ENCODE results near the gene SCRN2. TPM values are rescaled to one million over a fixed set of nuclear protein-coding genes. Genes with fewer than 3 reads are reported as not detected.

SCRN2 gene
- 10 to 100 TPM; 17.7 to 41.2 (median 22.5) TPM for polyA plus RNA-seq

GRCh38 chr17:47840742-47841487 lies at the start of gene SCRN2:
TSS of gene SCRN2 (minus strand) at chr17:47841273. CDS start at chr17:47840843, 430 bp downstream.
- peak within 1 kb of the TSS; percentile 93 to 97 (median 95) for H3K4me3 Mint-ChIP-seq
- peak within 1 kb of the TSS; percentile 64 to 94 (median 91) for H3K27ac Mint-ChIP-seq
- peaks cover 17 to 30% of the 10 kb centered on the region in 2 donors for H3K4me1 Mint-ChIP-seq
- DNase-seq, result peak; percentile 86 to 88 (median 87)
- peaks cover under 1 to 6% (median 5%) of the 10 kb centered on the region in 3 donors for H3K27me3 Mint-ChIP-seq (ENCODE audit: low read depth in 3 of 3)
- H3K36me3 Mint-ChIP-seq, result peaks cover 0 to 3% (median 0%) of the 10 kb centered on the region in 3 donors
- no peaks in the 10 kb centered on the region for H3K9me3 Mint-ChIP-seq

- Mint-ChIP-seq H3K4me3 (no peak overlapping the region), H3K27ac (peak overlapping the region in 2 of 6 donors; percentile 60 to 65), H3K36me3 (peaks cover 0 to 4% (median 0%) of the 10 kb centered on the region in 3 donors), H3K9me3 (no peaks in the 10 kb centered on the region), H3K27me3 (ENCODE audit: low read depth in 3 of 3) (peaks cover 0 to 2% (median 2%) of the 10 kb centered on the region in 3 donors), H3K4me1 (peaks cover 10 to 14% of the 10 kb centered on the region in 2 donors)
- DNase-seq, result peak; percentile 81 to 85 (median 83)
Measured at GRCh38 chr17:47889734-47890529, 48.9 kb upstream of the SCRN2 start.

GRCh38 chr17:47888293-47888692 lies 47.2 kb upstream of the SCRN2 start:
- H3K36me3 Mint-ChIP-seq, result peaks cover 0 to 4% (median 0%) of the 10 kb centered on the region in 3 donors
- DNase-seq, result no peak
- peaks cover 0 to 3% of the 10 kb centered on the region in 2 donors for H3K4me1 Mint-ChIP-seq
- H3K4me3 Mint-ChIP-seq, result no peak overlapping the region
- no peak overlapping the region for H3K27ac Mint-ChIP-seq
- no peaks in the 10 kb centered on the region for H3K9me3 Mint-ChIP-seq
- H3K27me3 Mint-ChIP-seq (ENCODE audit: low read depth in 3 of 3), result peaks cover 0 to 2% (median 2%) of the 10 kb centered on the region in 3 donors

- no peak overlapping the region for H3K4me3 Mint-ChIP-seq
- H3K4me1 Mint-ChIP-seq, result peaks cover 3 to 11% of the 10 kb centered on the region in 2 donors
- no peak for DNase-seq
- H3K36me3 Mint-ChIP-seq, result no peaks in the 10 kb centered on the region
- peaks cover 0 to 5% (median 2%) of the 10 kb centered on the region in 3 donors for H3K27me3 Mint-ChIP-seq (ENCODE audit: low read depth in 3 of 3)
- H3K9me3 Mint-ChIP-seq, result no peaks in the 10 kb centered on the region
- no peak overlapping the region for H3K27ac Mint-ChIP-seq
Measured at GRCh38 chr17:47884905-47885730, 44.0 kb upstream of the SCRN2 start.

GRCh38 chr17:47884427-47884740 lies 43.3 kb upstream of the SCRN2 start:
- H3K36me3 Mint-ChIP-seq, result no peaks in the 10 kb centered on the region
- H3K4me3 Mint-ChIP-seq, result no peak overlapping the region
- peaks cover 0 to 5% (median 2%) of the 10 kb centered on the region in 3 donors for H3K27me3 Mint-ChIP-seq (ENCODE audit: low read depth in 3 of 3)
- DNase-seq, result no peak
- no peaks in the 10 kb centered on the region for H3K9me3 Mint-ChIP-seq
- H3K4me1 Mint-ChIP-seq, result peaks cover 0 to 11% of the 10 kb centered on the region in 2 donors
- no peak overlapping the region for H3K27ac Mint-ChIP-seq

- no peaks in the 10 kb centered on the region for H3K9me3 Mint-ChIP-seq
- no peak overlapping the region for H3K4me3 Mint-ChIP-seq
- peaks cover 1 to 11% of the 10 kb centered on the region in 2 donors for H3K4me1 Mint-ChIP-seq
- H3K36me3 Mint-ChIP-seq, result no peaks in the 10 kb centered on the region
- no peak overlapping the region for H3K27ac Mint-ChIP-seq
- no peak for DNase-seq
- H3K27me3 Mint-ChIP-seq (ENCODE audit: low read depth in 3 of 3), result peaks cover 3 to 5% (median 5%) of the 10 kb centered on the region in 3 donors
Measured at GRCh38 chr17:47883589-47884426, 42.7 kb upstream of the SCRN2 start.

- peaks cover 1 to 11% of the 10 kb centered on the region in 2 donors for H3K4me1 Mint-ChIP-seq
- no peak for DNase-seq
- no peak overlapping the region for H3K4me3 Mint-ChIP-seq
- peaks cover 3 to 7% (median 6%) of the 10 kb centered on the region in 3 donors for H3K27me3 Mint-ChIP-seq (ENCODE audit: low read depth in 3 of 3)
- H3K36me3 Mint-ChIP-seq, result no peaks in the 10 kb centered on the region
- no peaks in the 10 kb centered on the region for H3K9me3 Mint-ChIP-seq
- H3K27ac Mint-ChIP-seq, result no peak overlapping the region
Measured at GRCh38 chr17:47882695-47883588, 41.9 kb upstream of the SCRN2 start.

GRCh38 chr17:47882247-47882646 lies 41.2 kb upstream of the SCRN2 start:
- H3K4me1 Mint-ChIP-seq, result peaks cover 1 to 11% of the 10 kb centered on the region in 2 donors
- H3K36me3 Mint-ChIP-seq, result no peaks in the 10 kb centered on the region
- H3K9me3 Mint-ChIP-seq, result no peaks in the 10 kb centered on the region
- H3K27me3 Mint-ChIP-seq (ENCODE audit: low read depth in 3 of 3), result peaks cover 3 to 7% (median 6%) of the 10 kb centered on the region in 3 donors
- no peak overlapping the region for H3K27ac Mint-ChIP-seq
- peak overlapping the region in 1 of 5 donors; percentile 21 for H3K4me3 Mint-ChIP-seq
- no peak for DNase-seq

- no peak for DNase-seq
- no peaks in the 10 kb centered on the region for H3K9me3 Mint-ChIP-seq
- peaks cover 1 to 11% of the 10 kb centered on the region in 2 donors for H3K4me1 Mint-ChIP-seq
- H3K4me3 Mint-ChIP-seq, result no peak overlapping the region
- peaks cover 0 to 4% (median 0%) of the 10 kb centered on the region in 3 donors for H3K36me3 Mint-ChIP-seq
- H3K27ac Mint-ChIP-seq, result no peak overlapping the region
- H3K27me3 Mint-ChIP-seq (ENCODE audit: low read depth in 3 of 3), result peaks cover 3 to 11% (median 8%) of the 10 kb centered on the region in 3 donors
Measured at GRCh38 chr17:47879776-47880454, 38.8 kb upstream of the SCRN2 start.

GRCh38 chr17:47879028-47879585 lies 38.0 kb upstream of the SCRN2 start:
- no peak for DNase-seq
- Mint-ChIP-seq H3K27ac (no peak overlapping the region), H3K36me3 (peaks cover 0 to 4% (median 0%) of the 10 kb centered on the region in 3 donors)

GRCh38 chr17:47878203-47879027 lies 37.3 kb upstream of the SCRN2 start:
- Mint-ChIP-seq H3K27ac (no peak overlapping the region), H3K4me1 (peaks cover 1 to 11% of the 10 kb centered on the region in 2 donors), H3K27me3 (ENCODE audit: low read depth in 3 of 3) (peaks cover 3 to 13% (median 11%) of the 10 kb centered on the region in 3 donors), H3K4me3 (no peak overlapping the region), H3K36me3 (peaks cover 0 to 4% (median 0%) of the 10 kb centered on the region in 3 donors), H3K9me3 (no peaks in the 10 kb centered on the region)
- DNase-seq, result no peak

More at GRCh38 chr17:47879028-47879585, 38.0 kb upstream of the SCRN2 start:
- Mint-ChIP-seq H3K4me3 (no peak overlapping the region), H3K9me3 (no peaks in the 10 kb centered on the region), H3K27me3 (ENCODE audit: low read depth in 3 of 3) (peaks cover 3 to 11% (median 9%) of the 10 kb centered on the region in 3 donors), H3K4me1 (peaks cover 1 to 11% of the 10 kb centered on the region in 2 donors)
